Measurements from ENCODE around the gene OBSCN.

Gene OBSCN

GRCh38 chr1:228278432-228278941 is 70.6 kb downstream of the OBSCN start:
- TF ChIP-seq CTCF (IDR thresholded peaks at IDR 0.05; ENCODE audit: low read depth, low read length), result no peak
- no peak for DNase-seq (ENCODE audit: extremely low read depth, low read depth)

- no peak for DNase-seq (ENCODE audit: extremely low read depth, low read depth)
- TF ChIP-seq CTCF (IDR thresholded peaks at IDR 0.05; ENCODE audit: low read depth, low read length), result no peak
Observed at GRCh38 chr1:228279011-228279721, 71.3 kb downstream of the OBSCN start.

- no peak for DNase-seq (ENCODE audit: extremely low read depth, low read depth)
- TF ChIP-seq CTCF (IDR thresholded peaks at IDR 0.05; ENCODE audit: low read depth, low read length), result no peak
Observed at GRCh38 chr1:228279722-228280105, 71.9 kb downstream of the OBSCN start.

GRCh38 chr1:228280106-228280901 is 72.5 kb downstream of the OBSCN start:
- DNase-seq (ENCODE audit: extremely low read depth, low read depth), result no peak
- TF ChIP-seq CTCF (IDR thresholded peaks at IDR 0.05; ENCODE audit: low read depth, low read length), result no peak

GRCh38 chr1:228280961-228281591 is 73.2 kb downstream of the OBSCN start:
- DNase-seq (ENCODE audit: extremely low read depth, low read depth), result no peak
- no peak for TF ChIP-seq CTCF (IDR thresholded peaks at IDR 0.05; ENCODE audit: low read depth, low read length)

GRCh38 chr1:228281631-228282328 is 73.9 kb downstream of the OBSCN start:
- DNase-seq (ENCODE audit: extremely low read depth, low read depth), result no peak
- TF ChIP-seq CTCF (IDR thresholded peaks at IDR 0.05; ENCODE audit: low read depth, low read length), result no peak
